OCI-LY7 (cell line): ENCODE measurements around the gene PTPMT1. TPM values are rescaled to one million over a fixed set of nuclear protein-coding genes. Genes with fewer than 3 reads are reported as not detected.

Experiments
- BruUV-seq: library from RNA; stranded (reverse); fragments of 400-500 nt; replicated peaks from 2 replicates; lab custom pipeline; 2021; lab: Mats Ljungman, UMichigan
- CTCF ChIA-PET: fragments of 300-600 bp; sonication (Branson Sonifier 250); formaldehyde crosslinking; loops from one replicate; lab custom pipeline; 2022; ENCODE audit warnings: antibody characterized with exemption; ENCODE audit not compliant: unreplicated experiment; lab: Charles Lee
- POLR2A ChIA-PET: fragments of 300-600 bp; sonication (Branson Sonifier 250); formaldehyde crosslinking; loops from one replicate; lab custom pipeline; 2022; ENCODE audit warnings: antibody characterized with exemption; lab: Charles Lee
- DNase-seq: peaks from one replicate; pipeline ENCODE4 v3.0.0-alpha.2; 2015; ENCODE audit warnings: low spot score
- H2AFZ ChIP-seq: fragments of 200-600 bp; sonication (generic), shearing (Covaris generic); 2 replicates; pipeline ENCODE4 v1.6.1; 2014; ENCODE audit warnings: mild to moderate bottlenecking, antibody characterized with exemption, low read length, moderate library complexity
- H3K27ac ChIP-seq: fragments of 200-600 bp; sonication (generic); 2 replicates; pipeline ENCODE4 v1.5.1; 2014; ENCODE audit warnings: mixed run types, low read depth, mild to moderate bottlenecking, moderate library complexity, low read length, inconsistent platforms; ENCODE audit not compliant: poor library complexity, severe bottlenecking
- H3K36me3 ChIP-seq: fragments of 200-600 bp; sonication (generic); 2 replicates; pipeline ENCODE4 v1.6.1; 2014; ENCODE audit warnings: mild to moderate bottlenecking, antibody characterized with exemption, low read length, moderate library complexity, mixed read lengths; ENCODE audit not compliant: insufficient read depth
- H3K4me1 ChIP-seq: fragments of 200-600 bp; sonication (generic); 2 replicates; pipeline ENCODE4 v1.5.1; 2014; ENCODE audit warnings: mild to moderate bottlenecking, low read length; ENCODE audit not compliant: insufficient read depth, poor library complexity, severe bottlenecking
- H3K4me2 ChIP-seq: fragments of 200-600 bp; sonication (generic); 2 replicates; pipeline ENCODE4 v1.6.1; 2014; ENCODE audit warnings: mild to moderate bottlenecking, low read length
- H3K4me3 ChIP-seq: fragments of 200-600 bp; sonication (generic); 2 replicates; pipeline ENCODE4 v1.5.1; 2014; ENCODE audit warnings: mild to moderate bottlenecking, low read depth, low read length; ENCODE audit not compliant: poor library complexity, severe bottlenecking
- H3K79me2 ChIP-seq: fragments of 200-600 bp; sonication (generic); 2 replicates; pipeline ENCODE4 v1.6.1; 2016; ENCODE audit warnings: low read depth, mild to moderate bottlenecking, low read length, moderate library complexity, mixed read lengths; ENCODE audit not compliant: insufficient read depth
- H3K9me2 ChIP-seq: fragments of 200-600 bp; sonication (generic); 2 replicates; pipeline ENCODE4 v1.6.1; 2016; ENCODE audit warnings: mild to moderate bottlenecking, low read length, mixed read lengths; ENCODE audit not compliant: insufficient read depth
- H3K9me3 ChIP-seq: fragments of 200-600 bp; sonication (generic); 2 replicates; pipeline ENCODE4 v1.6.1; 2014; ENCODE audit warnings: mild to moderate bottlenecking, mixed run types, low read length, mixed read lengths
- H4K20me1 ChIP-seq: fragments of 200-600 bp; sonication (generic); 2 replicates; pipeline ENCODE4 v1.6.1; 2014; ENCODE audit warnings: mild to moderate bottlenecking, antibody characterized with exemption, low read length, moderate library complexity, mixed read lengths; ENCODE audit not compliant: insufficient read depth
- EZH2phosphoT487 ChIP-seq: fragments of 200-600 bp; sonication (generic); IDR thresholded peaks from 2 replicates; pipeline ENCODE4 v1.6.1; 2018; ENCODE audit warnings: low read depth, borderline replicate concordance, mild to moderate bottlenecking, mixed run types, antibody characterized with exemption, low read length, moderate library complexity, mixed read lengths
- intact Hi-C: fragments of 100-400 bp; cut with micrococcal nuclease; formaldehyde crosslinking; loops from one replicate; pipeline ENCODE4 v1.10.0; 2022; ENCODE audit not compliant: unreplicated experiment
- total RNA-seq, 2 experiments: library from RNA; depleted of rRNA in 1 of 2; stranded (reverse); fragments of >200 nt in 1 of 2; shearing (Covaris generic) in 1 of 2; gene quantifications; 2 replicates each; pipeline ENCODE4 v1.2.3, GENCODE V29; 2014 to 2022
- TF ChIP-seq, protein P1 (sequence below): fragments of 200-600 bp; sonication (generic); conservative IDR thresholded peaks from 2 replicates; pipeline ENCODE4 v1.5.1; 2014; ENCODE audit warnings: mild to moderate bottlenecking, antibody characterized with exemption, low read length, moderate library complexity, mixed read lengths

PTPMT1 gene
- total RNA-seq, 2 experiments from 2014 or later: 27.6 to 52.6 TPM

DNA sequence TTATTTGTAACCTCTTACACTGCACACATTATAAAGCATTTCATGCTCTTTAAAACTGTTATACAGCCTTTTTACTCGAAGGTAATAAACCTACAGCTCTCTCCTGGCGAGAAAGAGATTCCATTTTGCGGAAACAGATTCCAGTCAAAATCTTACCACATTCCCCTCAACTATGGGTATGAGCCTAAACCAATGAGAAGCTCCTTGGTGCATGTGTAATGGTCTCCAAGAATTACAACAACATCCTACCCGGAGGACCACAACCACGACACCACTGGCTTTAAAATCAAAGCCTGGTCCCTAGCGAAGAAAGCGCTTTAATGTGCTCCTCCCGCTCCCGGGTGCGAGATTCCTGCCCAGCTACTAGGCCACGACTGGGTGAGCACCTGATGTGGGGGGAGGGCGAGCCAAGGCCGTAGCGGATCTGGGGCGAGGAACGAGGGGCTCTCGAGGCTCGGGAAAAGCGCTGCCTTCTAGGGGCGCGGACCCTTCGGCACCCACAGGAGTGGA lies 13.3 kb upstream of the PTPMT1 start:
- Histone ChIP-seq H3K9me3 (no peaks in the 10 kb centered on the region), H3K4me3 (peak overlapping the region; percentile 89), H3K4me2 (peak overlapping the region; percentile 78), H3K79me2 (peaks cover 58% of the 10 kb centered on the region), H3K4me1 (peaks cover 29% of the 10 kb centered on the region), H2AFZ (no peak overlapping the region; the same call in 1 of the 2 replicates), H3K36me3 (peaks cover 46% of the 10 kb centered on the region), H3K27ac (peak overlapping the region; percentile 65), H3K9me2 (no peaks in the 10 kb centered on the region), H4K20me1 (peaks cover 25% of the 10 kb centered on the region; the same call in 1 of the 2 replicates)
- ChIA-PET POLR2A (interaction anchor here (0.6 to 2.5 kb wide), 11 partner anchors 12 to 297 kb away, joined by 3 to 13 read pairs (median 4); no protein-coding TSS in a partner anchor), CTCF (no interaction called here)
- peak; percentile 42 for DNase-seq
- no TSS peak for BruUV-seq
- TF ChIP-seq, protein P1, sequence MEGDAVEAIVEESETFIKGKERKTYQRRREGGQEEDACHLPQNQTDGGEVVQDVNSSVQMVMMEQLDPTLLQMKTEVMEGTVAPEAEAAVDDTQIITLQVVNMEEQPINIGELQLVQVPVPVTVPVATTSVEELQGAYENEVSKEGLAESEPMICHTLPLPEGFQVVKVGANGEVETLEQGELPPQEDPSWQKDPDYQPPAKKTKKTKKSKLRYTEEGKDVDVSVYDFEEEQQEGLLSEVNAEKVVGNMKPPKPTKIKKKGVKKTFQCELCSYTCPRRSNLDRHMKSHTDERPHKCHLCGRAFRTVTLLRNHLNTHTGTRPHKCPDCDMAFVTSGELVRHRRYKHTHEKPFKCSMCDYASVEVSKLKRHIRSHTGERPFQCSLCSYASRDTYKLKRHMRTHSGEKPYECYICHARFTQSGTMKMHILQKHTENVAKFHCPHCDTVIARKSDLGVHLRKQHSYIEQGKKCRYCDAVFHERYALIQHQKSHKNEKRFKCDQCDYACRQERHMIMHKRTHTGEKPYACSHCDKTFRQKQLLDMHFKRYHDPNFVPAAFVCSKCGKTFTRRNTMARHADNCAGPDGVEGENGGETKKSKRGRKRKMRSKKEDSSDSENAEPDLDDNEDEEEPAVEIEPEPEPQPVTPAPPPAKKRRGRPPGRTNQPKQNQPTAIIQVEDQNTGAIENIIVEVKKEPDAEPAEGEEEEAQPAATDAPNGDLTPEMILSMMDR: no peak
- no peak for TF ChIP-seq EZH2phosphoT487
- intact Hi-C loops: loop anchor here (2.0 kb wide), 1 partner anchor 301 kb away; no protein-coding TSS in a partner anchor

DNA sequence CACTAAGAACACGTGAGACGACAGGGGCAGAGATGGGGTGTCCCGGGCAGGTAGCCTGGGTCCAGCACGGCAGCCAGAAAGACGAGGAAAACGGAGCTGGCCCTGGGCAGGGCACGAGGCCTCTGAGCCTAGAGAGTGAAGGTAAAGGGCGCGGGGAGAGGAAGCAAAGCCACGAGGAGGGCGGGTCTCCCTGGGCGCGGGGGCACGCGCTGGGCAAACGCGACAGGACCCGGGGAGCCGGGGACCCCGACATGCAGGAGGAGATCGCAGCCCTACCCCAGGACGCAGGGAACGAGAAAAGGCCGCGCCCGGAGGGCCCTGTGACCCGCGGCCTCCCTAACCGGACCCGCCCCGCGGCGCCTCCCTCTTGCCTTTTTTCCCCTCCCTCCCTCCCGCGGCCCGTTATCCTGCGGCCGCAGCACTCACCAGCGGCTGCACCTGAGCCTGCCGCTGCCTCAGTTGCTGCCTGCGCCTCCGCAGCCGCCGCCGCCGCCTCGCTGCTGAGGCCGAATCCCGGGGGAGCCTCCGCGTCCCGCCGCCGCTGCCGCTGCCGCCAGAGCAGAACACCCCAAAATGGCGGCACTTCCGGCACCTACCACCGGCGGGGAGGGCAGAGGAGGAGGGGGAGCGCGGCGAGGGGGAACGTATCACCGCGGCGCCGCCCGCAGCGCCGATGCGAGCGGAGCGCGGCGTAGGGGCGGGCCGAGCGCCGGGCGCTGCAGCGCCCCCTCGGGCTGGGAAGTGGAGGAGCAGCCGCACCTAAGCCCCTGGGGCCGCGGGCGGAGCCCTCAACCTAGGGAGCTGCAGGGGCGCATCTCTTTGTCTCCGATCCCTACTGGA lies 12.6 kb upstream of the PTPMT1 start, which contains the start of gene CELF1:
Gene CELF1, minus strand, starts transcription at position 567 of the 840 bp plus-strand sequence. CDS start 53,609 bp downstream, outside the sequence.
- no TSS peak for BruUV-seq
- Histone ChIP-seq H3K4me2 (peak within 1 kb of the TSS; percentile 86), H3K4me3 (peak within 1 kb of the TSS; percentile 89), H3K4me1 (peaks cover 29% of the 10 kb centered on the region), H3K27ac (peak within 1 kb of the TSS; percentile 65), H2AFZ (peak within 1 kb of the TSS; percentile 90), H4K20me1 (peaks cover 22% of the 10 kb centered on the region; the same call in 1 of the 2 replicates), H3K9me3 (no peaks in the 10 kb centered on the region), H3K79me2 (peaks cover 51% of the 10 kb centered on the region), H3K36me3 (peaks cover 40% of the 10 kb centered on the region), H3K9me2 (no peaks in the 10 kb centered on the region)
- TF ChIP-seq, protein P1: peak; percentile 88
- TF ChIP-seq EZH2phosphoT487: no peak
- CTCF ChIA-PET: interaction anchor here (0.5 to 0.6 kb wide), 3 partner anchors 18 to 67 kb away, joined by 3 to 4 read pairs (median 3); no protein-coding TSS in a partner anchor
- intact Hi-C loops: loop anchor here (1.0 to 2.0 kb wide), 2 partner anchors 27 to 300 kb away; partner anchors contain the start of gene NDUFS3
- peak; percentile 96 for DNase-seq
- POLR2A ChIA-PET: interaction anchor here (0.5 to 2.5 kb wide), 10 partner anchors 12 to 302 kb away, joined by 3 to 13 read pairs (median 4); no protein-coding TSS in a partner anchor
